Spinal cord (tissue), 10 donors: ENCODE data around the gene CPN2. TPM values are rescaled to one million over a fixed set of nuclear protein-coding genes. Genes with fewer than 3 reads are reported as not detected.

Experiments used
- DNase-seq, 6 donors: peaks; one replicate each; pipeline versions ENCODE4 v3.0.0 to v3.0.0-alpha.2; 2013 to 2015; ENCODE audit warnings: low spot score in 6 of 6, low read depth in 4 of 6
- H3K27ac ChIP-seq: one replicate; pipeline ENCODE4 v1.5.1; 2013; ENCODE audit warnings: low read depth, low read length, control low read depth
- H3K27me3 ChIP-seq: one replicate; pipeline ENCODE4 v1.6.1; 2013; ENCODE audit warnings: low read length; ENCODE audit not compliant: control insufficient read depth, insufficient read depth
- H3K36me3 ChIP-seq: one replicate; pipeline ENCODE4 v1.6.1; 2013; ENCODE audit warnings: low read length; ENCODE audit not compliant: control insufficient read depth, insufficient read depth
- H3K4me1 ChIP-seq: one replicate; pipeline ENCODE4 v1.6.1; 2013; ENCODE audit warnings: low read length; ENCODE audit not compliant: control insufficient read depth, insufficient read depth
- H3K4me3 ChIP-seq: one replicate; pipeline ENCODE4 v1.5.1; 2013; ENCODE audit warnings: low read depth, low read length, control low read depth
- H3K9me3 ChIP-seq: one replicate; pipeline ENCODE4 v1.6.1; 2013; ENCODE audit warnings: low read length; ENCODE audit not compliant: control insufficient read depth, insufficient read depth
- WGBS: methylation state at CpG from one replicate; pipeline ENCODE4 v1.1.5; 2013; ENCODE audit warnings: missing lambda C conversion rate; ENCODE audit not compliant: insufficient coverage; 5-methylcytosine and 5-hydroxymethylcytosine counted together
- long read RNA-seq, 4 donors: transcript quantifications; one replicate each; lab custom pipeline, GENCODE V29; 2026
- polyA plus RNA-seq, 2 donors: library from polyadenylated mRNA; unstranded; fragments of 120-200 nt; gene quantifications; one replicate each; pipeline ENCODE4 v1.2.1, GENCODE V29; 2013; ENCODE audit not compliant: insufficient read length in 2 of 2
- total RNA-seq, 2 donors: library from RNA; depleted of rRNA in 1 of 2; stranded (reverse); fragments of 120-200 nt in 1 of 2; fragments of >200 nt in 1 of 2; gene quantifications; one replicate each; pipeline versions ENCODE4 v1.2.3 to v1.2.4, GENCODE V29; 2013 to 2014
- donor health status: healthy.

Gene CPN2
- total RNA-seq = not detected
- not detected for polyA plus RNA-seq
- long read RNA-seq, donor 1 = 0 reads
- long read RNA-seq, donor 2 = 0 reads
- long read RNA-seq, donor 3 = 0 reads
- long read RNA-seq, donor 4 = 0 reads

GRCh38 chr3:194351080-194351672 is at the start of gene CPN2:
CPN2 (minus strand) TSS chr3:194351328; CDS start chr3:194342702, 8,626 bp downstream.
- H3K4me3 ChIP-seq = no peak within 1 kb of the TSS
- peaks cover 3% of the 10 kb centered on the region for H3K4me1 ChIP-seq
- peaks cover 2% of the 10 kb centered on the region for H3K27me3 ChIP-seq
- H3K9me3 ChIP-seq = no peaks in the 10 kb centered on the region
- no peak for DNase-seq
- WGBS = 80% methylated on average over 23 of the region's 24 CpGs
- H3K27ac ChIP-seq = no peak within 1 kb of the TSS
- no peaks in the 10 kb centered on the region for H3K36me3 ChIP-seq

GRCh38 chr3:194399874-194400411 is 48.8 kb upstream of the CPN2 start:
- H3K36me3 ChIP-seq = no peaks in the 10 kb centered on the region
- no peak overlapping the region for H3K27ac ChIP-seq
- H3K27me3 ChIP-seq = peaks cover 44% of the 10 kb centered on the region
- H3K4me3 ChIP-seq = no peak overlapping the region
- no peaks in the 10 kb centered on the region for H3K9me3 ChIP-seq
- peaks cover 37% of the 10 kb centered on the region for H3K4me1 ChIP-seq
- WGBS = 96% methylated on average over 9 of the region's 15 CpGs
- DNase-seq = no peak

- no CpG with 5 or more reads among the region's 2 CpGs for WGBS
- Histone ChIP-seq H3K4me3 (peak within 1 kb of the TSS; percentile 2), H3K9me3 (no peaks in the 10 kb centered on the region), H3K27me3 (peaks cover 44% of the 10 kb centered on the region), H3K4me1 (peaks cover 37% of the 10 kb centered on the region), H3K36me3 (no peaks in the 10 kb centered on the region), H3K27ac (no peak within 1 kb of the TSS)
- no peak for DNase-seq
Observed at GRCh38 chr3:194399166-194399565, 48.0 kb upstream of the CPN2 start, which contains the start of gene GP5. GP5 (minus strand) TSS chr3:194399266; CDS start chr3:194398282, 984 bp downstream.

GRCh38 chr3:194397757-194398312 is 46.7 kb upstream of the CPN2 start:
- Histone ChIP-seq H3K27me3 (peaks cover 44% of the 10 kb centered on the region), H3K4me1 (peaks cover 37% of the 10 kb centered on the region), H3K27ac (no peak overlapping the region), H3K36me3 (no peaks in the 10 kb centered on the region), H3K4me3 (peak overlapping the region; percentile 2), H3K9me3 (no peaks in the 10 kb centered on the region)
- peak in 2 of 6 donors; percentile 44 to 60 for DNase-seq
- WGBS = 3% methylated on average over 38 of the region's 38 CpGs

- peaks cover 44% of the 10 kb centered on the region for H3K27me3 ChIP-seq
Observed at GRCh38 chr3:194396859-194397756, 46.0 kb upstream of the CPN2 start.

GRCh38 chr3:194396539-194396858 is 45.4 kb upstream of the CPN2 start:
- no peaks in the 10 kb centered on the region for H3K9me3 ChIP-seq
- peaks cover 42% of the 10 kb centered on the region for H3K27me3 ChIP-seq
- H3K4me3 ChIP-seq = peak overlapping the region; percentile 2
- no peak for DNase-seq
- no peak overlapping the region for H3K27ac ChIP-seq
- no peaks in the 10 kb centered on the region for H3K36me3 ChIP-seq
- 8% methylated on average over 11 of the region's 13 CpGs for WGBS
- peaks cover 31% of the 10 kb centered on the region for H3K4me1 ChIP-seq

More at GRCh38 chr3:194396859-194397756, 46.0 kb upstream of the CPN2 start:
- 5% methylated on average over 73 of the region's 73 CpGs for WGBS
- Histone ChIP-seq H3K4me1 (peaks cover 36% of the 10 kb centered on the region), H3K4me3 (no peak overlapping the region), H3K9me3 (no peaks in the 10 kb centered on the region), H3K36me3 (no peaks in the 10 kb centered on the region), H3K27ac (no peak overlapping the region)
- DNase-seq = peak in 1 of 6 donors; percentile 23

- DNase-seq = peak in 2 of 6 donors; percentile 59 to 74
Observed at GRCh38 chr3:194395778-194396538, 44.8 kb upstream of the CPN2 start.

GRCh38 chr3:194395212-194395611 is 44.1 kb upstream of the CPN2 start:
- H3K27me3 ChIP-seq = peaks cover 42% of the 10 kb centered on the region
- 49% methylated on average over 4 of the region's 5 CpGs for WGBS
- H3K27ac ChIP-seq = no peak overlapping the region
- H3K36me3 ChIP-seq = no peaks in the 10 kb centered on the region
- H3K4me1 ChIP-seq = peaks cover 28% of the 10 kb centered on the region
- DNase-seq = peak in 2 of 6 donors; percentile 86 to 91
- no peak overlapping the region for H3K4me3 ChIP-seq
- H3K9me3 ChIP-seq = peaks cover 3% of the 10 kb centered on the region

More at GRCh38 chr3:194395778-194396538, 44.8 kb upstream of the CPN2 start:
- Histone ChIP-seq H3K36me3 (no peaks in the 10 kb centered on the region), H3K4me3 (peak overlapping the region; percentile 2), H3K4me1 (peaks cover 28% of the 10 kb centered on the region), H3K27me3 (peaks cover 42% of the 10 kb centered on the region), H3K9me3 (peaks cover under 1% of the 10 kb centered on the region), H3K27ac (no peak overlapping the region)
- WGBS = 41% methylated on average over 25 of the region's 26 CpGs

- Histone ChIP-seq H3K9me3 (peaks cover 5% of the 10 kb centered on the region), H3K4me3 (no peak overlapping the region), H3K27ac (no peak overlapping the region), H3K4me1 (peaks cover 21% of the 10 kb centered on the region), H3K27me3 (peaks cover 21% of the 10 kb centered on the region), H3K36me3 (no peaks in the 10 kb centered on the region)
- no peak for DNase-seq
- WGBS = 55% methylated on average over 2 of the region's 7 CpGs
Observed at GRCh38 chr3:194392576-194392975, 41.4 kb upstream of the CPN2 start.
